ENCODE measurements around the gene PPFIA2. TPM values are rescaled to one million over a fixed set of nuclear protein-coding genes. Genes with fewer than 3 reads are reported as not detected.

Gene PPFIA2
- polyA plus RNA-seq, 1 experiment, result 0.20 TPM

GRCh38 chr12:81722004-81722403 lies 37.1 kb downstream of the PPFIA2 start:
- Histone ChIP-seq H3K9me3 (ENCODE audit: control insufficient read depth, insufficient read depth, low read length) (no peaks in the 10 kb centered on the region), H3K27me3 (ENCODE audit: control insufficient read depth, insufficient read depth, low read length) (no peaks in the 10 kb centered on the region), H3K4me3 (ENCODE audit: low read depth, low read length) (no peak overlapping the region), H3K27ac (ENCODE audit: low read depth, low read length) (no peak overlapping the region)
- TF ChIP-seq, protein P1, sequence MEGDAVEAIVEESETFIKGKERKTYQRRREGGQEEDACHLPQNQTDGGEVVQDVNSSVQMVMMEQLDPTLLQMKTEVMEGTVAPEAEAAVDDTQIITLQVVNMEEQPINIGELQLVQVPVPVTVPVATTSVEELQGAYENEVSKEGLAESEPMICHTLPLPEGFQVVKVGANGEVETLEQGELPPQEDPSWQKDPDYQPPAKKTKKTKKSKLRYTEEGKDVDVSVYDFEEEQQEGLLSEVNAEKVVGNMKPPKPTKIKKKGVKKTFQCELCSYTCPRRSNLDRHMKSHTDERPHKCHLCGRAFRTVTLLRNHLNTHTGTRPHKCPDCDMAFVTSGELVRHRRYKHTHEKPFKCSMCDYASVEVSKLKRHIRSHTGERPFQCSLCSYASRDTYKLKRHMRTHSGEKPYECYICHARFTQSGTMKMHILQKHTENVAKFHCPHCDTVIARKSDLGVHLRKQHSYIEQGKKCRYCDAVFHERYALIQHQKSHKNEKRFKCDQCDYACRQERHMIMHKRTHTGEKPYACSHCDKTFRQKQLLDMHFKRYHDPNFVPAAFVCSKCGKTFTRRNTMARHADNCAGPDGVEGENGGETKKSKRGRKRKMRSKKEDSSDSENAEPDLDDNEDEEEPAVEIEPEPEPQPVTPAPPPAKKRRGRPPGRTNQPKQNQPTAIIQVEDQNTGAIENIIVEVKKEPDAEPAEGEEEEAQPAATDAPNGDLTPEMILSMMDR (IDR thresholded peaks at IDR 0.05; ENCODE audit: low read depth, low read length), result no peak
- ChIA-PET CTCF (no interaction called here), POLR2A (no interaction called here)
- no peak for DNase-seq (ENCODE audit: low read depth, low spot score)

DNA sequence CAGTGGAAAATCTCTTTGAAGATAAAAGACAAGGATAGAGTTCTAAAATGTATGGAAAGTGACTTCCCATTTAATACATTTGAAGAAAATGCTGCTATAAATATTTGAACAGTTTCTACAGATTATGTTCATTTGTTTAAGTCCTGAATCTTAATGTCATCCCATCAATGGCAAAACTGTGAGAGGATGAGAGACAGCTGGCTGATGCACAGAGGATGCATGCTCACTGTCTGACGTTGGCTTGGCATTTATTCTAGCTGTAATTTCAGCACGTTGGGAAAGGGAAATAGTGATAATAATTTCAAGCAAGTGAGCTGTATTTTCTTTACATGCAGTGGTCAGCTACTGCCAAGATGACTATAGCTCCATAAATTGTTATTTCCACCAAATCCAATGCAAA lies 40.5 kb downstream of the PPFIA2 start:
- Histone ChIP-seq H3K4me3 (ENCODE audit: low read depth, low read length) (no peak overlapping the region), H3K27ac (ENCODE audit: low read depth, low read length) (no peak overlapping the region), H3K9me3 (ENCODE audit: control insufficient read depth, insufficient read depth, low read length) (no peaks in the 10 kb centered on the region), H3K27me3 (ENCODE audit: control insufficient read depth, insufficient read depth, low read length) (no peaks in the 10 kb centered on the region)
- DNase-seq (ENCODE audit: low read depth, low spot score), result no peak
- ChIA-PET POLR2A (no interaction called here), CTCF (no interaction called here)
- TF ChIP-seq, protein P1 (IDR thresholded peaks at IDR 0.05; ENCODE audit: low read depth, low read length), result no peak

GRCh38 chr12:81712536-81712935 lies 46.6 kb downstream of the PPFIA2 start:
- CTCF ChIA-PET, result no interaction called here
- Histone ChIP-seq H3K4me3 (ENCODE audit: low read depth, low read length) (no peak overlapping the region), H3K27me3 (ENCODE audit: control insufficient read depth, insufficient read depth, low read length) (no peaks in the 10 kb centered on the region), H3K9me3 (ENCODE audit: control insufficient read depth, insufficient read depth, low read length) (no peaks in the 10 kb centered on the region), H3K27ac (ENCODE audit: low read depth, low read length) (no peak overlapping the region)
- no peak for DNase-seq (ENCODE audit: low read depth, low spot score)
- POLR2A ChIA-PET, result no interaction called here
- TF ChIP-seq, protein P1 (IDR thresholded peaks at IDR 0.05; ENCODE audit: low read depth, low read length), result no peak

GRCh38 chr12:81705586-81705985 lies 53.6 kb downstream of the PPFIA2 start:
- no peak overlapping the region for H3K27ac ChIP-seq (ENCODE audit: low read depth, low read length)
- no peaks in the 10 kb centered on the region; the same call in 1 of the 2 replicates for H3K9me3 ChIP-seq (ENCODE audit: control insufficient read depth, insufficient read depth, low read length)
- TF ChIP-seq, protein P1 (IDR thresholded peaks at IDR 0.05; ENCODE audit: low read depth, low read length), result no peak
- H3K4me3 ChIP-seq (ENCODE audit: low read depth, low read length), result no peak overlapping the region
- DNase-seq (ENCODE audit: low read depth, low spot score), result no peak
- POLR2A ChIA-PET, result no interaction called here
- CTCF ChIA-PET, result no interaction called here
- no peaks in the 10 kb centered on the region for H3K27me3 ChIP-seq (ENCODE audit: control insufficient read depth, insufficient read depth, low read length)

GRCh38 chr12:81699551-81699950 lies 59.6 kb downstream of the PPFIA2 start:
- H3K4me3 ChIP-seq (ENCODE audit: low read depth, low read length), result no peak overlapping the region
- CTCF ChIA-PET, result no interaction called here

More at GRCh38 chr12:81699551-81699950, 59.6 kb downstream of the PPFIA2 start:
- Histone ChIP-seq H3K27me3 (ENCODE audit: control insufficient read depth, insufficient read depth, low read length) (no peaks in the 10 kb centered on the region), H3K27ac (ENCODE audit: low read depth, low read length) (no peak overlapping the region), H3K9me3 (ENCODE audit: control insufficient read depth, insufficient read depth, low read length) (no peaks in the 10 kb centered on the region)
- TF ChIP-seq, protein P1 (IDR thresholded peaks at IDR 0.05; ENCODE audit: low read depth, low read length), result no peak
- POLR2A ChIA-PET, result no interaction called here
- DNase-seq (ENCODE audit: low read depth, low spot score), result no peak
